Panc1 (cell line): Measurements from ENCODE around the gene EPHA8. TPM values are rescaled to one million over a fixed set of nuclear protein-coding genes. Genes with fewer than 3 reads are reported as not detected.

Source experiments
- ATAC-seq: fragments of 200-7000 bp; cut with Tn5 transposase; 2 replicates; pipeline ENCODE4 v1.9.1; 2020; ENCODE audit warnings: mild to moderate bottlenecking, moderate library complexity
- BruUV-seq: library from RNA; stranded (reverse); fragments of 400-500 nt; replicated peaks from 2 replicates; lab custom pipeline; 2021; lab: Mats Ljungman, UMichigan
- CTCF ChIA-PET: fragments of 300-600 bp; sonication (Branson Sonifier 250); formaldehyde crosslinking; loops from one replicate; lab custom pipeline; 2022; ENCODE audit warnings: antibody characterized with exemption; lab: Charles Lee
- POLR2A ChIA-PET: fragments of 300-600 bp; sonication (Branson Sonifier 250); formaldehyde crosslinking; loops from one replicate; lab custom pipeline; 2022; ENCODE audit warnings: antibody characterized with exemption; lab: Charles Lee
- DNase-seq: peaks from one replicate; pipeline ENCODE4 v3.0.0-alpha.2; 2010; ENCODE audit warnings: low read depth, low spot score
- H3K27ac ChIP-seq: 2 replicates; pipeline ENCODE4 v1.5.1; 2011; ENCODE audit warnings: mild to moderate bottlenecking, low read length, inconsistent platforms
- H3K27me3 ChIP-seq: fragments of 200-500 bp; sonication (Bioruptor generic); 2 replicates; pipeline ENCODE4 v1.6.0; 2014; ENCODE audit warnings: low read length, inconsistent platforms; ENCODE audit not compliant: control insufficient read depth, insufficient read depth
- H3K36me3 ChIP-seq: fragments of 200-500 bp; sonication (Bioruptor generic); 2 replicates; pipeline ENCODE4 v1.5.1; 2014; ENCODE audit warnings: inconsistent platforms, mild to moderate bottlenecking, low read length, moderate library complexity; ENCODE audit not compliant: control insufficient read depth, insufficient read depth
- H3K4me1 ChIP-seq: 2 replicates; pipeline ENCODE4 v1.5.1; 2011; ENCODE audit warnings: inconsistent platforms, mild to moderate bottlenecking, low read length, moderate library complexity; ENCODE audit not compliant: control insufficient read depth, insufficient read depth
- H3K4me3 ChIP-seq, 2 experiments: 2 replicates each; pipeline ENCODE4 v1.5.1; 2011 to 2012; ENCODE audit warnings: low read depth in 2 of 2, low read length in 2 of 2, mild to moderate bottlenecking in 2 of 2, inconsistent platforms in 1 of 2, moderate library complexity in 1 of 2
- H3K9me3 ChIP-seq: fragments of 200-500 bp; sonication (Bioruptor generic); 2 replicates; pipeline ENCODE4 v1.5.1; 2014; ENCODE audit warnings: low read depth, mild to moderate bottlenecking, inconsistent platforms, low read length, moderate library complexity; ENCODE audit not compliant: control insufficient read depth, insufficient read depth
- POLR2AphosphoS5 ChIP-seq: IDR thresholded peaks from 2 replicates; pipeline ENCODE4 v1.6.1; 2012; ENCODE audit warnings: mild to moderate bottlenecking, low read depth, low read length, moderate library complexity
- SIN3A ChIP-seq: IDR thresholded peaks from 2 replicates; pipeline ENCODE4 v1.6.1; 2012; ENCODE audit warnings: low read depth, mild to moderate bottlenecking, low read length, moderate library complexity, borderline replicate concordance; ENCODE audit not compliant: insufficient read depth
- TCF7L2 ChIP-seq: IDR thresholded peaks from 2 replicates; pipeline ENCODE4 v1.6.1; 2011; ENCODE audit warnings: mild to moderate bottlenecking, low read depth, low read length, inconsistent platforms
- in situ Hi-C: cut with HindIII; loops from 2 replicates; pipeline ENCODE4 v1.10.0; 2016; ENCODE audit warnings: low sequenced_read_pairs, low pct_unique_long_range_greater_than_20kb
- intact Hi-C: fragments of 100-400 bp; cut with micrococcal nuclease; formaldehyde crosslinking; loops from one replicate; pipeline ENCODE4 v1.10.0; 2022; ENCODE audit not compliant: unreplicated experiment
- total RNA-seq: library from RNA; stranded (reverse); gene quantifications from one replicate; pipeline ENCODE4 v1.2.1, GENCODE V29; 2021; ENCODE audit not compliant: unreplicated experiment
- TF ChIP-seq, protein P1 (sequence below), 2 experiments: IDR thresholded peaks; 2 replicates each; pipeline ENCODE4 v1.6.1; 2011 to 2012; ENCODE audit warnings: low read depth in 2 of 2, control low read depth in 1 of 2, low read length in 1 of 2, mild to moderate bottlenecking in 1 of 2, moderate library complexity in 1 of 2; ENCODE audit not compliant: insufficient read depth in 1 of 2
- TF ChIP-seq, protein P2 (sequence below): fragments of 450-650 bp; IDR thresholded peaks from 2 replicates; pipeline ENCODE4 v1.5.1; 2017; ENCODE audit warnings: mild to moderate bottlenecking

EPHA8 gene
- total RNA-seq, 1 experiment from 2014 or later, result not detected

DNA sequence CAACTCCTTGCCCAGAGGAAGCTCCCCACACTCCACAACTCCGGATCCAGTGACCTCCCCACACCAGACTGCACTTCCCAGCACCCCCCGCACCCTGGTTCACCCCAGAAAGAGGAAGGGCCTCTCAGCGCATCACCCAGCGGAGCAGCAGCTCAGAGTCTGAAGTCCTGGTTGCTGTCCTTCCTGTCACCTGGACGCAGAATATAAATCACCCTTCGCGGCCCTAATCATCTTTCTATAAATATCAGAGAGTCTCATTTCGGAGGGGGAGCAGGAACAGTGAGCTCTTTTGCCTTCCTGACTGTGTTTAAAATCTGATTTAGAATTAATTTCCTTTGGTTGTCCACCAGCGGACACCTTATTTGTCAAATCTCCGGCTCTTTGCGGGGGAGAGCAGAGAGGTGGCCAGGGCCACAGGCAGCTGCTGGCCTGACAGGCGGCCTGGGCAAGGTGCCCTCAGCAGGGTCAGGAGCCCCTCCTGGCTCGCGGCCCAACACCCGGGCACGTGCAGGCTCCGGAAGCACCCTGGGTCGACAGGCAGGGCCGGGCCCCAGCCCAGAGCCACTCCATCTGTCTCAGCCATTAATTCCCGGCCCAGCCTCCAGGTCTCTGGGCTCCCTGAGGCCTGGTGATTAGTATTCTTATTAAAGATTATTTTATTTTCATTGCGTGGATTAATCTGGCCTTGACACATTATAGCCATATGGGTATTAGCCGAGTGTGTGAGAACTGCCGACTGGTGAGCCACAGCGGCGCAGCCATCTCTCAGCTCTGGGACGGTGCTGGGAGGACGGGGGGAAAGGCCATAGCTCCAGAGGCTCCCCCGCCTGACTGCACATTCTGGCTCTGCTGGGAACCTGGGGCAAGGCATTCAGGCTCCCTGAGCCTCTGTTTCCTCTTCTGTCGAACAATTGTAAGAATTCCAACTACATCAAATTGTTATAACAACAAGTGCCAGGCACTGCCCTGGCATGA, 19.7 kb downstream of the EPHA8 start:
- Histone ChIP-seq H3K36me3 (no peaks in the 10 kb centered on the region), H3K9me3 (no peaks in the 10 kb centered on the region), H3K4me1 (no peaks in the 10 kb centered on the region), H3K27me3 (no peaks in the 10 kb centered on the region), H3K4me3 (no peak overlapping the region), H3K27ac (no peak overlapping the region)
- BruUV-seq, result no TSS peak
- in situ Hi-C loops (no loop called here), intact Hi-C loops (no loop called here)
- POLR2A ChIA-PET, result no interaction called here
- TF ChIP-seq POLR2AphosphoS5, result no peak
- TF ChIP-seq, protein P1, sequence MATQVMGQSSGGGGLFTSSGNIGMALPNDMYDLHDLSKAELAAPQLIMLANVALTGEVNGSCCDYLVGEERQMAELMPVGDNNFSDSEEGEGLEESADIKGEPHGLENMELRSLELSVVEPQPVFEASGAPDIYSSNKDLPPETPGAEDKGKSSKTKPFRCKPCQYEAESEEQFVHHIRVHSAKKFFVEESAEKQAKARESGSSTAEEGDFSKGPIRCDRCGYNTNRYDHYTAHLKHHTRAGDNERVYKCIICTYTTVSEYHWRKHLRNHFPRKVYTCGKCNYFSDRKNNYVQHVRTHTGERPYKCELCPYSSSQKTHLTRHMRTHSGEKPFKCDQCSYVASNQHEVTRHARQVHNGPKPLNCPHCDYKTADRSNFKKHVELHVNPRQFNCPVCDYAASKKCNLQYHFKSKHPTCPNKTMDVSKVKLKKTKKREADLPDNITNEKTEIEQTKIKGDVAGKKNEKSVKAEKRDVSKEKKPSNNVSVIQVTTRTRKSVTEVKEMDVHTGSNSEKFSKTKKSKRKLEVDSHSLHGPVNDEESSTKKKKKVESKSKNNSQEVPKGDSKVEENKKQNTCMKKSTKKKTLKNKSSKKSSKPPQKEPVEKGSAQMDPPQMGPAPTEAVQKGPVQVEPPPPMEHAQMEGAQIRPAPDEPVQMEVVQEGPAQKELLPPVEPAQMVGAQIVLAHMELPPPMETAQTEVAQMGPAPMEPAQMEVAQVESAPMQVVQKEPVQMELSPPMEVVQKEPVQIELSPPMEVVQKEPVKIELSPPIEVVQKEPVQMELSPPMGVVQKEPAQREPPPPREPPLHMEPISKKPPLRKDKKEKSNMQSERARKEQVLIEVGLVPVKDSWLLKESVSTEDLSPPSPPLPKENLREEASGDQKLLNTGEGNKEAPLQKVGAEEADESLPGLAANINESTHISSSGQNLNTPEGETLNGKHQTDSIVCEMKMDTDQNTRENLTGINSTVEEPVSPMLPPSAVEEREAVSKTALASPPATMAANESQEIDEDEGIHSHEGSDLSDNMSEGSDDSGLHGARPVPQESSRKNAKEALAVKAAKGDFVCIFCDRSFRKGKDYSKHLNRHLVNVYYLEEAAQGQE (IDR thresholded peaks at IDR 0.05; ENCODE audit: insufficient read depth in 1 of 2, low read depth in 2 of 2, low read length in 1 of 2), result no peak
- TF ChIP-seq, protein P2, sequence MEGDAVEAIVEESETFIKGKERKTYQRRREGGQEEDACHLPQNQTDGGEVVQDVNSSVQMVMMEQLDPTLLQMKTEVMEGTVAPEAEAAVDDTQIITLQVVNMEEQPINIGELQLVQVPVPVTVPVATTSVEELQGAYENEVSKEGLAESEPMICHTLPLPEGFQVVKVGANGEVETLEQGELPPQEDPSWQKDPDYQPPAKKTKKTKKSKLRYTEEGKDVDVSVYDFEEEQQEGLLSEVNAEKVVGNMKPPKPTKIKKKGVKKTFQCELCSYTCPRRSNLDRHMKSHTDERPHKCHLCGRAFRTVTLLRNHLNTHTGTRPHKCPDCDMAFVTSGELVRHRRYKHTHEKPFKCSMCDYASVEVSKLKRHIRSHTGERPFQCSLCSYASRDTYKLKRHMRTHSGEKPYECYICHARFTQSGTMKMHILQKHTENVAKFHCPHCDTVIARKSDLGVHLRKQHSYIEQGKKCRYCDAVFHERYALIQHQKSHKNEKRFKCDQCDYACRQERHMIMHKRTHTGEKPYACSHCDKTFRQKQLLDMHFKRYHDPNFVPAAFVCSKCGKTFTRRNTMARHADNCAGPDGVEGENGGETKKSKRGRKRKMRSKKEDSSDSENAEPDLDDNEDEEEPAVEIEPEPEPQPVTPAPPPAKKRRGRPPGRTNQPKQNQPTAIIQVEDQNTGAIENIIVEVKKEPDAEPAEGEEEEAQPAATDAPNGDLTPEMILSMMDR, result no peak
- CTCF ChIA-PET, result no interaction called here
- no peak for ATAC-seq
- DNase-seq, result no peak

DNA sequence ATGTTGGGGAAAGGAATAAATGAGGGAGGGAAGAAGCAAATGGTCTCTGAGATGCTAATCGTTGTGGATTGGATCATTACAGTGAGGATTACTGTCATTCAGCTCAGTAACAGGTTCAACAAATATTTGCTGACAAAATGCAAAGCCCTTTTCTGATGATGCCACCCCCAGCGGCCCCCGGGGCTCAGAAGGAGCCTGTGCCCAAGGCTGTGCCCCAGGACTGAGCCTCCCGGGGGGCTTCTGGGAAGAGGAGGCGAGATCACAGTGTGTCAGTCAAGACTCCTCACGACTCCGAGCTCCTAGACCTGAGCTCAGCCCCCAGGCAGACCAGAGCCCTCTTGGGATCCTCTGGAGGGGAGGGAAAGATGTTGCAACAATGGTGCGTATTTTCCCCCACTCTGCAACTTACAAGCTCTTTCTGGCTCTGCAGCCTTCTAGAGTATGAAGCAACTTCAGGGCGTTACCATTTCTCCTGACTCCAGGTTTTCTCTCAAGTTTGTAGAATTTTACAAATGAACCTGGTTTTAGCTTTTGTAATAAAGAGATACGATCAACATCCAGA, 20.8 kb downstream of the EPHA8 start:
- POLR2A ChIA-PET, result interaction anchor here (0.6 kb wide), 1 partner anchor 48 kb away, joined by 3 read pairs; no protein-coding TSS in a partner anchor
- no peak for ATAC-seq
- no TSS peak for BruUV-seq
- no peak for DNase-seq
- Histone ChIP-seq H3K4me1 (no peaks in the 10 kb centered on the region), H3K4me3 (no peak overlapping the region), H3K36me3 (no peaks in the 10 kb centered on the region), H3K9me3 (no peaks in the 10 kb centered on the region), H3K27me3 (no peaks in the 10 kb centered on the region; the same call in 1 of the 2 replicates), H3K27ac (no peak overlapping the region)
- TF ChIP-seq SIN3A, result no peak
- no peak for TF ChIP-seq TCF7L2
- TF ChIP-seq, protein P1 (IDR thresholded peaks at IDR 0.05; ENCODE audit: insufficient read depth in 1 of 2, low read depth in 2 of 2, low read length in 1 of 2), result no peak
- TF ChIP-seq, protein P2, result no peak
- TF ChIP-seq POLR2AphosphoS5, result no peak
- intact Hi-C loops, result no loop called here
- in situ Hi-C loops, result no loop called here
- CTCF ChIA-PET, result no interaction called here
